Transverse colon (tissue), 4 donors: Measurements from ENCODE around the gene DLG5. TPM values are rescaled to one million over a fixed set of nuclear protein-coding genes. Genes with fewer than 3 reads are reported as not detected.

Experiments used
- DNase-seq: peaks from one replicate; pipeline ENCODE4 v3.0.0-alpha.2; 2019
- H3K27ac ChIP-seq, 4 donors: fragments of 200-600 bp; sonication (generic); 2 replicates each; pipeline ENCODE4 v1.5.1; 2016 to 2018; ENCODE audit warnings: inconsistent platforms in 4 of 4
- H3K27me3 ChIP-seq: fragments of 200-600 bp; sonication (generic); 2 replicates; pipeline ENCODE4 v1.5.1; 2017; ENCODE audit warnings: inconsistent platforms
- H3K36me3 ChIP-seq, 4 donors: fragments of 200-600 bp; sonication (generic); 2 replicates each; pipeline ENCODE4 v1.5.1; 2017 to 2019; ENCODE audit warnings: inconsistent platforms in 4 of 4
- H3K4me1 ChIP-seq, 4 donors: fragments of 200-600 bp; sonication (generic); 2 replicates each; pipeline ENCODE4 v1.5.1; 2017 to 2020; ENCODE audit warnings: inconsistent platforms in 4 of 4
- H3K4me3 ChIP-seq, 4 donors: fragments of 200-600 bp; sonication (generic); 1 replicate in 1 of 4; 2 replicates in 3 of 4; pipeline versions ENCODE4 v1.5.1 to v1.6.1; 2017 to 2019; ENCODE audit warnings: inconsistent platforms in 4 of 4
- H3K9me3 ChIP-seq, 2 donors: fragments of 200-600 bp; sonication (generic); 2 replicates each; pipeline ENCODE4 v1.5.1; 2017 to 2019; ENCODE audit warnings: inconsistent platforms in 2 of 2
- EP300 ChIP-seq: sonication (generic); formaldehyde crosslinking; IDR thresholded peaks from one replicate; pipeline ENCODE4 v1.6.1; 2017; ENCODE audit warnings: antibody characterized with exemption, low read depth
- POLR2A ChIP-seq: fragments of 450-650 bp; IDR thresholded peaks from one replicate; pipeline ENCODE4 v1.6.1; 2016; ENCODE audit warnings: antibody characterized with exemption, mild to moderate bottlenecking, moderate library complexity
- POLR2AphosphoS5 ChIP-seq, 3 donors: sonication (generic); formaldehyde crosslinking; IDR thresholded peaks; one replicate each; pipeline ENCODE4 v1.6.1; 2016; ENCODE audit warnings: antibody characterized with exemption in 3 of 3
- WGBS, 2 donors: methylation state at CpG; one replicate each; pipeline ENCODE4 v1.1.5; 2018; ENCODE audit warnings: low coverage in 1 of 2; 5-methylcytosine and 5-hydroxymethylcytosine counted together
- in situ Hi-C, 4 donors: fragments of 200-750 bp; cut with MboI; loops; one replicate each; pipeline versions ENCODE4 v1.15.0 to v1.15.1; 2017; ENCODE audit warnings: low sequenced_read_pairs in 3 of 4, low pct_ligation_motif_present in 1 of 4, low pct_unique_long_range_greater_than_20kb in 1 of 4
- intact Hi-C: fragments of 100-400 bp; cut with DNase I; formaldehyde crosslinking; loops from one replicate; pipeline ENCODE4 v1.15.1; 2023; ENCODE audit warnings: low total_unique reads
- total RNA-seq, 4 donors: library from RNA; depleted of rRNA; stranded (reverse); fragments of >200 nt; gene quantifications; one replicate each; pipeline ENCODE4 v1.1.0, GENCODE V29; 2016
- TF ChIP-seq, protein P1 (sequence below), 5 experiments: fragments of 200-600 bp in 3 of 5; fragments of 450-650 bp in 2 of 5; sonication (generic) in 3 of 5; IDR thresholded peaks; 1 replicate in 2 of 5; 2 replicates in 3 of 5; pipeline ENCODE4 v1.5.1; 2016 to 2017; ENCODE audit warnings: antibody characterized with exemption in 5 of 5, inconsistent platforms in 3 of 5, mild to moderate bottlenecking in 2 of 5, moderate library complexity in 1 of 5

DLG5 gene
- total RNA-seq, 4 donors from 2014 or later: 31.4 to 90.1 (median 44.6) TPM

- H3K27me3 ChIP-seq: no peaks in the 10 kb centered on the region
- H3K9me3 ChIP-seq: no peaks in the 10 kb centered on the region
- H3K27ac ChIP-seq: no peak overlapping the region
- H3K36me3 ChIP-seq: no peaks in the 10 kb centered on the region
- WGBS, 2 donors: 82 to 94% methylated on average over 2 to 9 of the region's 9 CpGs
- H3K4me3 ChIP-seq: no peak overlapping the region
- intact Hi-C loops (no loop called here), in situ Hi-C loops (no loop called here)
- no peak for DNase-seq
- H3K4me1 ChIP-seq: peaks cover 12 to 37% (median 22%) of the 10 kb centered on the region in 4 donors
- no peak for TF ChIP-seq POLR2AphosphoS5 (IDR thresholded peaks at IDR 0.05)
- TF ChIP-seq, protein P1, sequence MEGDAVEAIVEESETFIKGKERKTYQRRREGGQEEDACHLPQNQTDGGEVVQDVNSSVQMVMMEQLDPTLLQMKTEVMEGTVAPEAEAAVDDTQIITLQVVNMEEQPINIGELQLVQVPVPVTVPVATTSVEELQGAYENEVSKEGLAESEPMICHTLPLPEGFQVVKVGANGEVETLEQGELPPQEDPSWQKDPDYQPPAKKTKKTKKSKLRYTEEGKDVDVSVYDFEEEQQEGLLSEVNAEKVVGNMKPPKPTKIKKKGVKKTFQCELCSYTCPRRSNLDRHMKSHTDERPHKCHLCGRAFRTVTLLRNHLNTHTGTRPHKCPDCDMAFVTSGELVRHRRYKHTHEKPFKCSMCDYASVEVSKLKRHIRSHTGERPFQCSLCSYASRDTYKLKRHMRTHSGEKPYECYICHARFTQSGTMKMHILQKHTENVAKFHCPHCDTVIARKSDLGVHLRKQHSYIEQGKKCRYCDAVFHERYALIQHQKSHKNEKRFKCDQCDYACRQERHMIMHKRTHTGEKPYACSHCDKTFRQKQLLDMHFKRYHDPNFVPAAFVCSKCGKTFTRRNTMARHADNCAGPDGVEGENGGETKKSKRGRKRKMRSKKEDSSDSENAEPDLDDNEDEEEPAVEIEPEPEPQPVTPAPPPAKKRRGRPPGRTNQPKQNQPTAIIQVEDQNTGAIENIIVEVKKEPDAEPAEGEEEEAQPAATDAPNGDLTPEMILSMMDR (IDR thresholded peaks at IDR 0.05): no peak
- no peak for TF ChIP-seq EP300
- TF ChIP-seq POLR2A: no peak
These were observed 18.4 kb downstream of the DLG5 start for GRCh38 chr10:77907900-77908717.

DNA sequence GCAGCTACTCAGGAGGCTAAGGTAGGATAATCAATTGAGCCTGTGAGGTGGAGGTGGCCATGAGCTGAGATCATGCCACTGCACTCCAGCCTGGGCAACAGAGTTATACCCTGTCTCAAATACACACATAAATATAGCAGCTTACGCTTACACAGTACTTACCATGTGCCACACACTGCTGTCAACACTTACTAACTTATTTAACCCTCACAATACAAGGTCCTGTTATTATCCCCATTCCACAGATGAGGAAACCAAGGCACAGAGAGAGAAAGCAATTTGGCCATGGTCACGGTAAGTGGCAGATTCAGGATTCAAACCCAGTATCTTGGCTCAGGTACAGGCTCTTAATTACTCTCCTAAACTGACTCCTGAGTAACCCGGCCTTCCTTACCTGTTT is 19.1 kb downstream of the DLG5 start:
- no peaks in the 10 kb centered on the region for H3K27me3 ChIP-seq
- no peak for DNase-seq
- intact Hi-C loops (no loop called here), in situ Hi-C loops (no loop called here)
- H3K9me3 ChIP-seq: no peaks in the 10 kb centered on the region
- no peaks in the 10 kb centered on the region for H3K36me3 ChIP-seq
- H3K4me3 ChIP-seq: no peak overlapping the region
- peaks cover 12 to 33% (median 22%) of the 10 kb centered on the region in 4 donors for H3K4me1 ChIP-seq
- TF ChIP-seq POLR2A (no peak), EP300 (no peak)
- TF ChIP-seq, protein P1 (IDR thresholded peaks at IDR 0.05): no peak
- no peak overlapping the region for H3K27ac ChIP-seq
- WGBS, 2 donors: 90% methylated on average over 3 of the region's 3 CpGs; no CpG with 5 or more reads in 1 of the 2 donors

GRCh38 chr10:77906951-77907421 is 19.6 kb downstream of the DLG5 start:
- intact Hi-C loops: no loop called here
- H3K4me3 ChIP-seq: no peak overlapping the region
- WGBS, 2 donors: 82% methylated on average over 5 of the region's 5 CpGs; no CpG with 5 or more reads in 1 of the 2 donors
- H3K36me3 ChIP-seq: no peaks in the 10 kb centered on the region
- TF ChIP-seq EP300 (no peak), POLR2AphosphoS5 (IDR thresholded peaks at IDR 0.05) (no peak), POLR2A (no peak)
- TF ChIP-seq, protein P1 (IDR thresholded peaks at IDR 0.05): no peak
- peaks cover 12 to 38% (median 26%) of the 10 kb centered on the region in 4 donors for H3K4me1 ChIP-seq
- no peak overlapping the region for H3K27ac ChIP-seq
- in situ Hi-C loops: no loop called here
- no peaks in the 10 kb centered on the region for H3K27me3 ChIP-seq
- H3K9me3 ChIP-seq: no peaks in the 10 kb centered on the region
- no peak for DNase-seq

DNA sequence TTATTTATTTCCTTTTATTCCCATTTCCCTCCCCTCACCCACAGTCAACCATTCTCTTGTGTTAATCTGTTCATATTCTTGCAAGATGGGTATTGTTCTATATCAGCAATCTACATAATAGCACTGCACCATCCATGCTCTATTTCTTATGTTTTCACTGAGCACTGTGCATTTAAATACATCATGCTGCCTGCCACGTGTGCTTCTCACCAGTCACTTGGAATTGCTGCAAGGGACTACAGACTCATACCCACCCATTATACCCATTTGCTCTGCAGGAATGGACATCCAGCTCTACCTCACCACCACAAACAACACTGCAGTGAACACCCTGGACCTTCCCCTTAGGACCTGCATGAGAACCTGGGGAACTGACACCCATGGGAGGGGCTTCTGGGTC is 20.8 kb downstream of the DLG5 start:
- DNase-seq: no peak
- WGBS, 2 donors: 43 to 80% methylated on average over 1 of the region's 1 CpG
- Histone ChIP-seq H3K4me3 (no peak overlapping the region), H3K27ac (no peak overlapping the region), H3K36me3 (no peaks in the 10 kb centered on the region), H3K27me3 (no peaks in the 10 kb centered on the region), H3K9me3 (no peaks in the 10 kb centered on the region), H3K4me1 (peaks cover 11 to 33% (median 28%) of the 10 kb centered on the region in 4 donors)
- TF ChIP-seq POLR2A (no peak), EP300 (no peak), POLR2AphosphoS5 (IDR thresholded peaks at IDR 0.05) (no peak)
- TF ChIP-seq, protein P1 (IDR thresholded peaks at IDR 0.05): no peak
- in situ Hi-C loops (no loop called here), intact Hi-C loops (no loop called here)
